DOHH2 (cell line): Measurements from ENCODE around the gene WBP2.

Experiments
- CTCF ChIP-seq: fragments of 200-600 bp; sonication (generic); IDR thresholded peaks from one replicate; pipeline ENCODE4 v1.5.1; 2014; ENCODE audit warnings: antibody characterized with exemption, mild to moderate bottlenecking, low read depth, low read length; ENCODE audit not compliant: poor library complexity, severe bottlenecking
- EZH2phosphoT487 ChIP-seq: fragments of 200-600 bp; sonication (generic); IDR thresholded peaks from 2 replicates; pipeline ENCODE4 v1.6.1; 2017; ENCODE audit warnings: borderline replicate concordance, mild to moderate bottlenecking, antibody characterized with exemption, low read length, moderate library complexity, mixed read lengths

DNA sequence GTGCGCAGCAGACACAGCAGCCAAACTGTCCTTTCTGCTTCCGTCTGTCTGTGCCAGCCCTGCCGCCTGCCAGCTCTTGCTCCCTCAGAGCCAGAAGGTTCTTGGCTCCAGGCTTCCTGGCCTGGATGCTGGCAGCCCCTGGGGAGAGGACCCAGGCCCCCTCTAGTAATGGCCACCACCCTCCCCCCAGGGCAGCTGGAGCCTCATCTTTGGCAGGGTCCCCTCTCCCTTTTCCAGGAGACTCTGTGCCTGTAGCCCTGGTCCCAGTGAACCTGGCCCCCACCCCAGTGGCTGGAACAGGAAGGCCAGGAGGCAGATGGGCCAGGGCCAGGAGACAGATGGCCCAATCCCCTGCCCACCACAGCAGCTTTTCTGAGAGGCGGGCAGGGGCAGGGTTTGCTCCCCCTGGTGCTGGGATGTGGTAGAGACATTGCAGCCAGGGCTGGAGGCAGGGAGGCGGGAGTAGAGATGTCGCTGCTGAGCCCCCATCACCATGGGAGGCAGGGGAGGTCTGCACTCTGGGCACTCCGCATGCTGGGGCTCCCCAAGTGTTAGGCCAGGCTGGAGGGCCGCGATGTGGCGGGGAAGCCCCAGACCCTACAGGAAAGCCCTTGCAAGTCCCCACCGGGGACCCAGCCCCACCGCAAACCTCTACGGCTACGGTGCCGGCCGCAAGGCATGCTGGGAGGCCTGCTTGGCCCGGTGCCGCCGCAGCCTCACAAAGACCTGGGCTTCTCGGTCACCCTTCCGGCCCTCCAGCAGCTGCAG, 27.6 kb downstream of the WBP2 start:
- TF ChIP-seq CTCF (peak; percentile 90), EZH2phosphoT487 (no peak)
